Testis (tissue), 2 donors: ENCODE results near the gene DNAJC6.

Source experiments
- CTCF ChIP-seq, 3 experiments: fragments of 450-650 bp in 2 of 3; fragments of 200-600 bp in 1 of 3; sonication (generic) in 1 of 3; IDR thresholded peaks; one replicate each; pipeline ENCODE4 v1.5.1; 2016 to 2019; ENCODE audit warnings: antibody characterized with exemption in 3 of 3, mild to moderate bottlenecking in 2 of 3, moderate library complexity in 1 of 3
- POLR2A ChIP-seq: fragments of 450-650 bp; IDR thresholded peaks from one replicate; pipeline ENCODE4 v1.6.1; 2017; ENCODE audit warnings: antibody characterized with exemption, mild to moderate bottlenecking, moderate library complexity

- TF ChIP-seq POLR2A (no peak), CTCF (IDR thresholded peaks at IDR 0.05) (no peak)
Observed at GRCh38 chr1:65458730-65459396, 149.5 kb downstream of the DNAJC6 start.
